ENCODE data around the gene AKAP8. TPM values are rescaled to one million over a fixed set of nuclear protein-coding genes. Genes with fewer than 3 reads are reported as not detected.

Gene AKAP8
- total and polyA plus RNA-seq, 2 experiments from 2014 or later, result 22.4 to 36.5 TPM

DNA sequence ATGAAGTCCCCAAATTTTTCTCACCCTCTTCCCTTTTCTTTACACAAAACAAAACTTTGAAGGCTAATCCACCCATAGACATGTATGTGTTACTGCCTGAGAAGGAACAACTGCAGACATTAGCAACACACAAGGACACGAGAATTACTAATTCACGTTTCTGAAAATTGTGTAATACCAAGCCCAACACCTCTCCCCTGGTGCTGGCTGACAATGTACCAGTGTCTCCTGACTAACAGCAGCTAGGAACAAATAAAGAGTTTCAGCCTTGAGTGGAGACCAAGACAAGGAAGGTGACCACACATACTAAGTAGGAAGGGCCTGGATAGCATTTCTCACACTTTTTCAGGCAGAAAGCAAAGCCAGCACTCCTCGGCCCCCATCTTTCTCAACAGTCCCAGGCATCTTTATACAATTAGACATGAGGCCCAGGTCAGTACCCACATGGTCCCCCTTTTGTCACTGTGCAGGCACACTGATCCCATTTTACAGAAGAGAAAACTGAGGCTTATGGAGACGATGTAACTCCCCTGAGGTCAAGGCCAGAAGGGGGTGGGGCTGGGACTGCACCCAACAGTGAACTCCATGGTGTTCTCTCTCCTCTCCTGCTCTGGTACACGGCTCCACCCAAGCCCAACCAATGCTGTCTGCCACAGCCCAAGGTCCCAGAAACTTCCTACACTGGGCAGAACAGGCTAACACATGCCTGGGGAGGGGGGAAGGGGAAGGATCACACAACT lies 55.9 kb downstream of the AKAP8 start:
- Histone ChIP-seq H3F3A (replicated peaks; ENCODE audit: low read depth) (no peaks in the 10 kb centered on the region; the same call in 1 of the 2 replicates), H3K4me1 (ENCODE audit: insufficient read depth) (peaks cover 34% of the 10 kb centered on the region), H3K79me2 (replicated peaks; ENCODE audit: insufficient read depth) (peaks cover 100% of the 10 kb centered on the region), H3K4me2 (no peak overlapping the region), H3K9me2 (ENCODE audit: insufficient read depth) (no peaks in the 10 kb centered on the region), H4K20me1 (replicated peaks; ENCODE audit: insufficient read depth) (peaks cover 97% of the 10 kb centered on the region), H3K36me3 (ENCODE audit: insufficient read depth) (no peaks in the 10 kb centered on the region), H3K27ac (ENCODE audit: low read depth) (0 out of 2 replicates have a peak overlapping the region, but pooled peaks have one; percentile 58), H3K27me3 (ENCODE audit: insufficient read depth) (no peaks in the 10 kb centered on the region), H2AFZ (no peak overlapping the region), H3K4me3 (no peak overlapping the region)
- peaks cover 65% of the 10 kb centered on the region for H3K4me1 Mint-ChIP-seq
- peaks cover 9% of the 10 kb centered on the region for H3K27me3 Mint-ChIP-seq (ENCODE audit: insufficient read depth, low read depth, poor library complexity)
- no peaks in the 10 kb centered on the region; the same call in 2 of the 3 replicates for H3K9me3 Mint-ChIP-seq
- peak; percentile 52 for ATAC-seq
- H3K36me3 Mint-ChIP-seq (ENCODE audit: low read depth), result peaks cover 5% of the 10 kb centered on the region; the same call in 1 of the 3 replicates
- H3K27ac Mint-ChIP-seq, result no peak overlapping the region
- no peak for DNase-seq (ENCODE audit: low spot score)
- H3K4me3 Mint-ChIP-seq, result no peak overlapping the region; the same call in 2 of the 3 replicates
- no peak for TF ChIP-seq POLR2AphosphoS5 (IDR thresholded peaks at IDR 0.05; ENCODE audit: low read depth)
- no peak for TF ChIP-seq ZNF114 (CRISPR knock-in tag; IDR thresholded peaks at IDR 0.05)
- TF ChIP-seq JUNB (IDR thresholded peaks at IDR 0.05; ENCODE audit: unreplicated experiment), result no peak
- TF ChIP-seq, protein P1, sequence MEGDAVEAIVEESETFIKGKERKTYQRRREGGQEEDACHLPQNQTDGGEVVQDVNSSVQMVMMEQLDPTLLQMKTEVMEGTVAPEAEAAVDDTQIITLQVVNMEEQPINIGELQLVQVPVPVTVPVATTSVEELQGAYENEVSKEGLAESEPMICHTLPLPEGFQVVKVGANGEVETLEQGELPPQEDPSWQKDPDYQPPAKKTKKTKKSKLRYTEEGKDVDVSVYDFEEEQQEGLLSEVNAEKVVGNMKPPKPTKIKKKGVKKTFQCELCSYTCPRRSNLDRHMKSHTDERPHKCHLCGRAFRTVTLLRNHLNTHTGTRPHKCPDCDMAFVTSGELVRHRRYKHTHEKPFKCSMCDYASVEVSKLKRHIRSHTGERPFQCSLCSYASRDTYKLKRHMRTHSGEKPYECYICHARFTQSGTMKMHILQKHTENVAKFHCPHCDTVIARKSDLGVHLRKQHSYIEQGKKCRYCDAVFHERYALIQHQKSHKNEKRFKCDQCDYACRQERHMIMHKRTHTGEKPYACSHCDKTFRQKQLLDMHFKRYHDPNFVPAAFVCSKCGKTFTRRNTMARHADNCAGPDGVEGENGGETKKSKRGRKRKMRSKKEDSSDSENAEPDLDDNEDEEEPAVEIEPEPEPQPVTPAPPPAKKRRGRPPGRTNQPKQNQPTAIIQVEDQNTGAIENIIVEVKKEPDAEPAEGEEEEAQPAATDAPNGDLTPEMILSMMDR (conservative IDR thresholded peaks at IDR 0.05; ENCODE audit: low read depth in 2 of 2), result no peak
- TF ChIP-seq, protein P2, sequence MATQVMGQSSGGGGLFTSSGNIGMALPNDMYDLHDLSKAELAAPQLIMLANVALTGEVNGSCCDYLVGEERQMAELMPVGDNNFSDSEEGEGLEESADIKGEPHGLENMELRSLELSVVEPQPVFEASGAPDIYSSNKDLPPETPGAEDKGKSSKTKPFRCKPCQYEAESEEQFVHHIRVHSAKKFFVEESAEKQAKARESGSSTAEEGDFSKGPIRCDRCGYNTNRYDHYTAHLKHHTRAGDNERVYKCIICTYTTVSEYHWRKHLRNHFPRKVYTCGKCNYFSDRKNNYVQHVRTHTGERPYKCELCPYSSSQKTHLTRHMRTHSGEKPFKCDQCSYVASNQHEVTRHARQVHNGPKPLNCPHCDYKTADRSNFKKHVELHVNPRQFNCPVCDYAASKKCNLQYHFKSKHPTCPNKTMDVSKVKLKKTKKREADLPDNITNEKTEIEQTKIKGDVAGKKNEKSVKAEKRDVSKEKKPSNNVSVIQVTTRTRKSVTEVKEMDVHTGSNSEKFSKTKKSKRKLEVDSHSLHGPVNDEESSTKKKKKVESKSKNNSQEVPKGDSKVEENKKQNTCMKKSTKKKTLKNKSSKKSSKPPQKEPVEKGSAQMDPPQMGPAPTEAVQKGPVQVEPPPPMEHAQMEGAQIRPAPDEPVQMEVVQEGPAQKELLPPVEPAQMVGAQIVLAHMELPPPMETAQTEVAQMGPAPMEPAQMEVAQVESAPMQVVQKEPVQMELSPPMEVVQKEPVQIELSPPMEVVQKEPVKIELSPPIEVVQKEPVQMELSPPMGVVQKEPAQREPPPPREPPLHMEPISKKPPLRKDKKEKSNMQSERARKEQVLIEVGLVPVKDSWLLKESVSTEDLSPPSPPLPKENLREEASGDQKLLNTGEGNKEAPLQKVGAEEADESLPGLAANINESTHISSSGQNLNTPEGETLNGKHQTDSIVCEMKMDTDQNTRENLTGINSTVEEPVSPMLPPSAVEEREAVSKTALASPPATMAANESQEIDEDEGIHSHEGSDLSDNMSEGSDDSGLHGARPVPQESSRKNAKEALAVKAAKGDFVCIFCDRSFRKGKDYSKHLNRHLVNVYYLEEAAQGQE (IDR thresholded peaks at IDR 0.05; ENCODE audit: unreplicated experiment), result no peak
- no peak for TF ChIP-seq EZH2 (IDR thresholded peaks at IDR 0.05; ENCODE audit: low read depth, unreplicated experiment)
- TF ChIP-seq, protein P3, sequence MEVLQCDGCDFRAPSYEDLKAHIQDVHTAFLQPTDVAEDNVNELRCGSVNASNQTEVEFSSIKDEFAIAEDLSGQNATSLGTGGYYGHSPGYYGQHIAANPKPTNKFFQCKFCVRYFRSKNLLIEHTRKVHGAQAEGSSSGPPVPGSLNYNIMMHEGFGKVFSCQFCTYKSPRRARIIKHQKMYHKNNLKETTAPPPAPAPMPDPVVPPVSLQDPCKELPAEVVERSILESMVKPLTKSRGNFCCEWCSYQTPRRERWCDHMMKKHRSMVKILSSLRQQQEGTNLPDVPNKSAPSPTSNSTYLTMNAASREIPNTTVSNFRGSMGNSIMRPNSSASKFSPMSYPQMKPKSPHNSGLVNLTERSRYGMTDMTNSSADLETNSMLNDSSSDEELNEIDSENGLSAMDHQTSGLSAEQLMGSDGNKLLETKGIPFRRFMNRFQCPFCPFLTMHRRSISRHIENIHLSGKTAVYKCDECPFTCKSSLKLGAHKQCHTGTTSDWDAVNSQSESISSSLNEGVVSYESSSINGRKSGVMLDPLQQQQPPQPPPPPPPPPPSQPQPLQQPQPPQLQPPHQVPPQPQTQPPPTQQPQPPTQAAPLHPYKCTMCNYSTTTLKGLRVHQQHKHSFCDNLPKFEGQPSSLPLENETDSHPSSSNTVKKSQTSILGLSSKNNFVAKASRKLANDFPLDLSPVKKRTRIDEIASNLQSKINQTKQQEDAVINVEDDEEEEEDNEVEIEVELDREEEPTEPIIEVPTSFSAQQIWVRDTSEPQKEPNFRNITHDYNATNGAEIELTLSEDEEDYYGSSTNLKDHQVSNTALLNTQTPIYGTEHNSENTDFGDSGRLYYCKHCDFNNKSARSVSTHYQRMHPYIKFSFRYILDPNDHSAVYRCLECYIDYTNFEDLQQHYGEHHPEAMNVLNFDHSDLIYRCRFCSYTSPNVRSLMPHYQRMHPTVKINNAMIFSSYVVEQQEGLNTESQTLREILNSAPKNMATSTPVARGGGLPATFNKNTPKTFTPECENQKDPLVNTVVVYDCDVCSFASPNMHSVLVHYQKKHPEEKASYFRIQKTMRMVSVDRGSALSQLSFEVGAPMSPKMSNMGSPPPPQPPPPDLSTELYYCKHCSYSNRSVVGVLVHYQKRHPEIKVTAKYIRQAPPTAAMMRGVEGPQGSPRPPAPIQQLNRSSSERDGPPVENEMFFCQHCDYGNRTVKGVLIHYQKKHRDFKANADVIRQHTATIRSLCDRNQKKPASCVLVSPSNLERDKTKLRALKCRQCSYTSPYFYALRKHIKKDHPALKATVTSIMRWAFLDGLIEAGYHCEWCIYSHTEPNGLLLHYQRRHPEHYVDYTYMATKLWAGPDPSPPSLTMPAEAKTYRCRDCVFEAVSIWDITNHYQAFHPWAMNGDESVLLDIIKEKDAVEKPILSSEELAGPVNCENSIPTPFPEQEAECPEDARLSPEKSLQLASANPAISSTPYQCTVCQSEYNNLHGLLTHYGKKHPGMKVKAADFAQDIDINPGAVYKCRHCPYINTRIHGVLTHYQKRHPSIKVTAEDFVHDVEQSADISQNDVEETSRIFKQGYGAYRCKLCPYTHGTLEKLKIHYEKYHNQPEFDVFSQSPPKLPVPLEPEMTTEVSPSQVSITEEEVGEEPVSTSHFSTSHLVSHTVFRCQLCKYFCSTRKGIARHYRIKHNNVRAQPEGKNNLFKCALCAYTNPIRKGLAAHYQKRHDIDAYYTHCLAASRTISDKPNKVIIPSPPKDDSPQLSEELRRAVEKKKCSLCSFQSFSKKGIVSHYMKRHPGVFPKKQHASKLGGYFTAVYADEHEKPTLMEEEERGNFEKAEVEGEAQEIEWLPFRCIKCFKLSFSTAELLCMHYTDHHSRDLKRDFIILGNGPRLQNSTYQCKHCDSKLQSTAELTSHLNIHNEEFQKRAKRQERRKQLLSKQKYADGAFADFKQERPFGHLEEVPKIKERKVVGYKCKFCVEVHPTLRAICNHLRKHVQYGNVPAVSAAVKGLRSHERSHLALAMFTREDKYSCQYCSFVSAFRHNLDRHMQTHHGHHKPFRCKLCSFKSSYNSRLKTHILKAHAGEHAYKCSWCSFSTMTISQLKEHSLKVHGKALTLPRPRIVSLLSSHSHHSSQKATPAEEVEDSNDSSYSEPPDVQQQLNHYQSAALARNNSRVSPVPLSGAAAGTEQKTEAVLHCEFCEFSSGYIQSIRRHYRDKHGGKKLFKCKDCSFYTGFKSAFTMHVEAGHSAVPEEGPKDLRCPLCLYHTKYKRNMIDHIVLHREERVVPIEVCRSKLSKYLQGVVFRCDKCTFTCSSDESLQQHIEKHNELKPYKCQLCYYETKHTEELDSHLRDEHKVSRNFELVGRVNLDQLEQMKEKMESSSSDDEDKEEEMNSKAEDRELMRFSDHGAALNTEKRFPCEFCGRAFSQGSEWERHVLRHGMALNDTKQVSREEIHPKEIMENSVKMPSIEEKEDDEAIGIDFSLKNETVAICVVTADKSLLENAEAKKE (CRISPR knock-in tag; IDR thresholded peaks at IDR 0.05), result no peak
- TF ChIP-seq EZH2phosphoT487 (IDR thresholded peaks at IDR 0.05; ENCODE audit: unreplicated experiment), result no peak
- TF ChIP-seq, protein P4, sequence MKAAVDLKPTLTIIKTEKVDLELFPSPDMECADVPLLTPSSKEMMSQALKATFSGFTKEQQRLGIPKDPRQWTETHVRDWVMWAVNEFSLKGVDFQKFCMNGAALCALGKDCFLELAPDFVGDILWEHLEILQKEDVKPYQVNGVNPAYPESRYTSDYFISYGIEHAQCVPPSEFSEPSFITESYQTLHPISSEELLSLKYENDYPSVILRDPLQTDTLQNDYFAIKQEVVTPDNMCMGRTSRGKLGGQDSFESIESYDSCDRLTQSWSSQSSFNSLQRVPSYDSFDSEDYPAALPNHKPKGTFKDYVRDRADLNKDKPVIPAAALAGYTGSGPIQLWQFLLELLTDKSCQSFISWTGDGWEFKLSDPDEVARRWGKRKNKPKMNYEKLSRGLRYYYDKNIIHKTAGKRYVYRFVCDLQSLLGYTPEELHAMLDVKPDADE (IDR thresholded peaks at IDR 0.05), result no peak
- no peak for TF ChIP-seq ZNF331 (CRISPR knock-in tag; IDR thresholded peaks at IDR 0.05; ENCODE audit: low read depth)
- TF ChIP-seq NANOG (IDR thresholded peaks at IDR 0.05; ENCODE audit: borderline replicate concordance), result no peak
- TF ChIP-seq STAT1 (IDR thresholded peaks at IDR 0.05; ENCODE audit: unreplicated experiment), result no peak

Measured in GM23338 (cell line).